ENCODE data around the gene RGP1. TPM values are rescaled to one million over a fixed set of nuclear protein-coding genes. Genes with fewer than 3 reads are reported as not detected.

The RGP1 gene
- total and polyA plus RNA-seq, 10 donors: 2.2 to 29.2 (median 21.2) TPM

DNA sequence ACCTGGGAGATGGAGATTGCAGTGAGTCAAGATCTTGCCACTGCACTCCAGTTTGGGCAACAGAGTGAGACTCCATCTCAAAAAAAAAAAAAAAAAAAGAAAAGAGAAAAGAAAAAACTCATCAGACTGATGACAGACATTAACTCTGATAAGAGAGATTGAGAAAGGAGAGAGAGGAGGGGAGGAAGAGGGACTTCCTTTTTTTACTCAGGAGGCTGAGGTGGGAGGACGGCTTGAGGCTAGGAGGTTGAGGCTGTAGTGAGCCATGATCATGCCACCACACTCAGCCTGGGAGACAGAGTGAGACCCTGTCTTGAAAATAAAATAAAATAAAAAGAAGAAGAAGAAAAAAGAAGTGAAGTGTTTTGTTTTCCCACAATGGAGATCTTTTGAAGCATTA, 14.7 kb downstream of the RGP1 start:
- 90 to 96% (median 92%) methylated on average over 1 of the region's 1 CpG for WGBS, 5 donors
- Histone ChIP-seq H3K27ac (no peak overlapping the region), H3K4me3 (no peak overlapping the region), H3K36me3 (no peaks in the 10 kb centered on the region), H3K9me3 (no peaks in the 10 kb centered on the region), H3K27me3 (replicated peaks in 1 of 7) (no peaks in the 10 kb centered on the region), H3K4me1 (peaks cover 1 to 23% (median 5%) of the 10 kb centered on the region in 6 donors)
- TF ChIP-seq CTCF (IDR thresholded peaks at IDR 0.05 in 8 of 11, conservative IDR thresholded peaks at IDR 0.05 in 3 of 11): no peak
- no peak for TF ChIP-seq POLR2A (IDR thresholded peaks at IDR 0.05)
- no peak for TF ChIP-seq POLR2AphosphoS5 (IDR thresholded peaks at IDR 0.05)
- intact Hi-C loops (cut with DNase I; ENCODE audit: low total_unique reads): no loop called here
- no peak for DNase-seq

DNA sequence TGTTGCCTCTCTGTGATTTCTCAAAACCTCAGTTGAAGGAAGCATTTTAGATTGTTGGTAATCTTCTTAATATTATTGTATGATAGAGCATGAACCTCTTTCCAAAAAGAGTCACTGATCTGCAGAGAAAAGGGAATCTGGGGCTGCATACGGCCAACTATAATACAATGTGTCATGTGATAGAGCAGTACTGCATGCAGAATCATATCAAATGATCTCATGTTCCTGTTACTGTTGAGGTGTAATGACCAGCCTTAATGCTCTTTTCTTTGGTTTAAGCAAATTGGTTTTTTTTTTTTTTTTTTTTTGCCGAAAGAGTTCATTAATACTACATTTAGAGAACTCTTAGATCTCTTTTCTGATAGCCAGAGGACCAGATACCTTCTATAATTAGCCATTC, 17.9 kb downstream of the RGP1 start:
- H3K36me3 ChIP-seq: no peaks in the 10 kb centered on the region
- no peak overlapping the region for H3K4me3 ChIP-seq
- TF ChIP-seq CTCF (IDR thresholded peaks at IDR 0.05 in 8 of 11, conservative IDR thresholded peaks at IDR 0.05 in 3 of 11) (no peak), POLR2A (IDR thresholded peaks at IDR 0.05) (no peak), POLR2AphosphoS5 (IDR thresholded peaks at IDR 0.05) (no peak)
- peaks cover 3 to 21% (median 17%) of the 10 kb centered on the region in 6 donors for H3K4me1 ChIP-seq
- H3K27me3 ChIP-seq (replicated peaks in 1 of 7): no peaks in the 10 kb centered on the region
- H3K27ac ChIP-seq: no peak overlapping the region
- DNase-seq: no peak
- no peaks in the 10 kb centered on the region for H3K9me3 ChIP-seq
- WGBS, 5 donors: 81 to 88% (median 83%) methylated on average over 2 of the region's 2 CpGs
- intact Hi-C loops (cut with DNase I; ENCODE audit: low total_unique reads): no loop called here

DNA sequence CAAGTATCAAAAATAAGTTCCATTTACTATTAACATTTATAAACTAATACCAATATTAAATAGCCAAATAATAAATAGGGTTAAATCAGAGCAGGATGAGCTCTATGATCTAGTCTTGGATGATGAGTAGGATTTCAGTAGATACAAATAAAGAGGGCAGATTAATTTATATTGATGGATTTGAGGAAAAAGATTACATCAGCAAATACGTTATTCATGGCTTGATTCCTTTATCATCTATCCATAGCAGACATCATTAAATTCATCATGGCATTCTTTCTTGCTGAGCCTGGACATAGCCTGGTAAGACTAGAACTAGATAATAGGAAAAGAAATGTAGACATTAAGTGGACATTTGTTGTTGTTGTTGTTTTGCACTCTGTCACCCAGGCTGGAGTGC, 18.4 kb downstream of the RGP1 start:
- peaks cover 0 to 4% (median 0%) of the 10 kb centered on the region in 6 donors for H3K36me3 ChIP-seq
- no peaks in the 10 kb centered on the region for H3K27me3 ChIP-seq (replicated peaks in 1 of 7)
- no peak overlapping the region for H3K27ac ChIP-seq
- no peaks in the 10 kb centered on the region for H3K9me3 ChIP-seq
- WGBS, 5 donors: 82 to 95% (median 88%) methylated on average over 1 of the region's 1 CpG
- no peak overlapping the region for H3K4me3 ChIP-seq
- H3K4me1 ChIP-seq: peaks cover 3 to 25% (median 21%) of the 10 kb centered on the region in 6 donors
- DNase-seq: no peak
- intact Hi-C loops (cut with DNase I; ENCODE audit: low total_unique reads): no loop called here
- TF ChIP-seq POLR2AphosphoS5 (IDR thresholded peaks at IDR 0.05) (no peak), CTCF (IDR thresholded peaks at IDR 0.05 in 8 of 11, conservative IDR thresholded peaks at IDR 0.05 in 3 of 11) (no peak), POLR2A (IDR thresholded peaks at IDR 0.05) (no peak)

DNA sequence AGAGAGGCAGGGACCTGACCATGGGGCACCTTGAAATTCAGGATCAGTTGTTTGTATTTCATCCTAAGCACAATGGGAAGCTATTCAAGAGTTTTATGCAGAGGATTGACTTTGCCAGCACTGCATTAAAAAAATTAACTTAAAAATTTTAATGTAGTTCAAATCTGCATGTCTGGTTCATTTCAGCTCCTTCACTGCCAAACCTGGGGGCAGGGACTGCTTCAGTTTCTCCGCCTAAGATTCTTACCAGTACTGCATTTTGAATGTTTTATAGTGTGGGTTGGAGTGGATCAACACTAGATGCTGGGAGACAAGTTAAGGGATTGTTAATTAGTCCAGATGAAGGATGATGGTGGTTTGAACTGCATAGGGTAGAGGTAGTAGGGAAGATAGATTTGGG, 20.7 kb downstream of the RGP1 start:
- H3K36me3 ChIP-seq: peaks cover 0 to 5% (median 0%) of the 10 kb centered on the region in 6 donors
- H3K27ac ChIP-seq: no peak overlapping the region
- H3K4me1 ChIP-seq: peaks cover 3 to 27% (median 22%) of the 10 kb centered on the region in 6 donors
- no peak for DNase-seq
- no peak overlapping the region for H3K4me3 ChIP-seq
- intact Hi-C loops (cut with DNase I; ENCODE audit: low total_unique reads): no loop called here
- WGBS, 5 donors: 89 to 100% (median 95%) methylated on average over 1 of the region's 1 CpG
- no peaks in the 10 kb centered on the region for H3K9me3 ChIP-seq
- TF ChIP-seq POLR2A (IDR thresholded peaks at IDR 0.05) (no peak), CTCF (IDR thresholded peaks at IDR 0.05 in 8 of 11, conservative IDR thresholded peaks at IDR 0.05 in 3 of 11) (no peak), POLR2AphosphoS5 (IDR thresholded peaks at IDR 0.05) (no peak)
- H3K27me3 ChIP-seq (replicated peaks in 1 of 7): no peaks in the 10 kb centered on the region
